BJ (cell line): ENCODE data around the gene LRFN5. TPM values are rescaled to one million over a fixed set of nuclear protein-coding genes. Genes with fewer than 3 reads are reported as not detected.

Experiments
- CTCF ChIA-PET: fragments of 350-600 bp; formaldehyde crosslinking; extraction: SDS; loops from one replicate; lab custom pipeline; 2021; ENCODE audit warnings: antibody characterized with exemption, inconsistent platforms; lab: Yijun Ruan, JAX
- POLR2A ChIA-PET: fragments of 300-600 bp; sonication (Branson Sonifier 250); formaldehyde crosslinking; extraction: SDS; loops from one replicate; lab custom pipeline; 2021; ENCODE audit warnings: antibody characterized with exemption; lab: Charles Lee
- DNase-seq: peaks from one replicate; pipeline ENCODE4 v3.0.0-alpha.2; 2011; ENCODE audit warnings: low read depth
- H3K27me3 ChIP-seq: 2 replicates; pipeline ENCODE4 v1.6.0; 2011; ENCODE audit warnings: low read length; ENCODE audit not compliant: control insufficient read depth, insufficient read depth
- H3K36me3 ChIP-seq: 2 replicates; pipeline ENCODE4 v1.5.1; 2011; ENCODE audit warnings: low read length; ENCODE audit not compliant: control insufficient read depth, insufficient read depth
- H3K4me3 ChIP-seq: 2 replicates; pipeline ENCODE4 v1.5.1; 2011; ENCODE audit warnings: low read depth, mild to moderate bottlenecking, control low read depth, low read length
- polyA plus RNA-seq: library from polyadenylated mRNA; depleted of rRNA; stranded (reverse); fragments of >200 nt; gene quantifications from 2 replicates; pipeline ENCODE4 v1.2.3, GENCODE V29; 2011
- TF ChIP-seq, protein P1 (sequence below): IDR thresholded peaks from 2 replicates; pipeline ENCODE4 v1.5.1; 2011; ENCODE audit warnings: low read depth, mild to moderate bottlenecking, control low read depth, inconsistent platforms, low read length, moderate library complexity; ENCODE audit not compliant: insufficient read depth

Gene LRFN5
- polyA plus RNA-seq, 1 experiment, result 0.05 TPM

DNA sequence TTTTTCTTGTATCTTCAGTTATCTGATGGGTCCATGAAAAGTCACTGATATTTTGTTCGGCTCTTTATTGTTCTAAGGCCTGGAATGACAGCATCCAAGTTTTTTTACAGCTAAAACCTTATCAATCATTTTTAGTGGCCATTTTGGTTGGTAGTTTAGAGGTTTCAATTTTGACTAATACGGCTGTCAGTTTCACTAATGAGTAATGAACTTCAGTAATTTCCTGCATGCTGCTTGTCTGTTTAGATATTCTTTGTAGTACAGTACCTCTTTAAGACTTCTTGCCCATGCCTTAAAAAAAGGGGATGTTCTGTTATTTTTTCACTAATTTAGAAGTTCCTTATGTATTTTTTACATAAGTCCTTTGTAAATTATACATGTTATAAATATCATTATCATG is 176.7 kb downstream of the LRFN5 start:
- CTCF ChIA-PET, result no interaction called here
- DNase-seq, result no peak
- POLR2A ChIA-PET, result no interaction called here
- TF ChIP-seq, protein P1, sequence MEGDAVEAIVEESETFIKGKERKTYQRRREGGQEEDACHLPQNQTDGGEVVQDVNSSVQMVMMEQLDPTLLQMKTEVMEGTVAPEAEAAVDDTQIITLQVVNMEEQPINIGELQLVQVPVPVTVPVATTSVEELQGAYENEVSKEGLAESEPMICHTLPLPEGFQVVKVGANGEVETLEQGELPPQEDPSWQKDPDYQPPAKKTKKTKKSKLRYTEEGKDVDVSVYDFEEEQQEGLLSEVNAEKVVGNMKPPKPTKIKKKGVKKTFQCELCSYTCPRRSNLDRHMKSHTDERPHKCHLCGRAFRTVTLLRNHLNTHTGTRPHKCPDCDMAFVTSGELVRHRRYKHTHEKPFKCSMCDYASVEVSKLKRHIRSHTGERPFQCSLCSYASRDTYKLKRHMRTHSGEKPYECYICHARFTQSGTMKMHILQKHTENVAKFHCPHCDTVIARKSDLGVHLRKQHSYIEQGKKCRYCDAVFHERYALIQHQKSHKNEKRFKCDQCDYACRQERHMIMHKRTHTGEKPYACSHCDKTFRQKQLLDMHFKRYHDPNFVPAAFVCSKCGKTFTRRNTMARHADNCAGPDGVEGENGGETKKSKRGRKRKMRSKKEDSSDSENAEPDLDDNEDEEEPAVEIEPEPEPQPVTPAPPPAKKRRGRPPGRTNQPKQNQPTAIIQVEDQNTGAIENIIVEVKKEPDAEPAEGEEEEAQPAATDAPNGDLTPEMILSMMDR, result no peak
- H3K4me3 ChIP-seq, result no peak overlapping the region
- no peaks in the 10 kb centered on the region for H3K27me3 ChIP-seq
- H3K36me3 ChIP-seq, result no peaks in the 10 kb centered on the region

DNA sequence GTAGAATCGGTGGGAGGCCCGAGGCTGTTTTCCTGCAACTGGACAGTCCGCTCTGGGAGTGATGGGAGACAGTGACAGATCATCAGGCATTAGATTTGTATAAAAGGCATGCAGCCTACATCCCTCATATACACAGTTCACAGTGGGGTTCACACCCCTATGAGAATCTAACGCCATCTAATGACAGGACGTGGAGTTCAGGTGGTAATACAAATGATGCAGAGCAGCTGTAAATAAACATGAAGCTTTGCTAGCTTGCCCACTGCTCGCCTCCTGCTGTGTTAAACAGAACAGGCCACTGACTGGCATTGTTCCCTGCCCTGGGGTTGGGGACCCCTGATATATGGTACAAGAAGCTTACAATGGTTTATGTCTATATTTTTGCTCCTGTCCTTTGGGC is 179.0 kb downstream of the LRFN5 start:
- H3K36me3 ChIP-seq, result no peaks in the 10 kb centered on the region
- TF ChIP-seq, protein P1, result no peak
- no peak for DNase-seq
- no peak overlapping the region for H3K4me3 ChIP-seq
- ChIA-PET POLR2A (no interaction called here), CTCF (no interaction called here)
- H3K27me3 ChIP-seq, result no peaks in the 10 kb centered on the region

DNA sequence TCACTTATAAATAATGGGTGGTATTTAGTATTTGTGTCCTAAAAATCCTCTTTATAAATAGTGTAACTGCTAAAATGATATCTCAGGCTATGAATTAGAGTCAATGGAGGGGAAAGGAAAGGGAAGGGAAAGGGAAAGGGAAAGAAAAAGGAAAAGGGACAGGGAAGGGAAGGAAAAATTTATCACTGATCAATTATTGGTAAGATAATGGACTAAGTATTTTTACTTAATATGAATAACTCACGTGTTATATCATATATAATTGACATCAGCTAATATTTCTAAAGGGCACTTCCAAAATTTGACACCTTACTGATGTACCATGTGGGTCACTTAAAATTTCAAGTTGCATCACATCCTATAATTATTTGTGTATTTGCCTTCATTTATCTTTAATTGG is 193.1 kb downstream of the LRFN5 start:
- Histone ChIP-seq H3K4me3 (no peak overlapping the region), H3K36me3 (no peaks in the 10 kb centered on the region), H3K27me3 (no peaks in the 10 kb centered on the region)
- CTCF ChIA-PET, result no interaction called here
- no peak for DNase-seq
- POLR2A ChIA-PET, result no interaction called here
- TF ChIP-seq, protein P1, result no peak

DNA sequence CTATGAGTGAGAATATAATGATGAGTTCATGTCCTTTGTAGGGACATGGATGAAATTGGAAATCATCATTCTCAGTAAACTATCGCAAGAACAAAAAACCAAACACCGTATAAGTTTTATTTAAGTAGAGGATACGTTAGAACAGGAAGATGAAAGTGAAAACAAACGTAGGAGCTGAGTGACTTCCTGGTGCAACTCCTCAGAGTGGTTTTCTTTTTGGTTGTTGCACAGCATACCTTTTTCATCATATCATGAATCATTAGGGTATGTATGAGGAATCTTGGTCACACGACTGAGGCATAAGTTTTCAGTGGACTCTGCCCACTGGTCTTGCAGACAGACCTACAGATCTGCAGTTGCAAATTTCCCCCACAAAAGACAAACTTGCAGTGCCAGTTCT is 199.0 kb downstream of the LRFN5 start:
- Histone ChIP-seq H3K36me3 (no peaks in the 10 kb centered on the region), H3K27me3 (no peaks in the 10 kb centered on the region), H3K4me3 (no peak overlapping the region)
- ChIA-PET CTCF (no interaction called here), POLR2A (no interaction called here)
- TF ChIP-seq, protein P1, result no peak
- DNase-seq, result no peak

DNA sequence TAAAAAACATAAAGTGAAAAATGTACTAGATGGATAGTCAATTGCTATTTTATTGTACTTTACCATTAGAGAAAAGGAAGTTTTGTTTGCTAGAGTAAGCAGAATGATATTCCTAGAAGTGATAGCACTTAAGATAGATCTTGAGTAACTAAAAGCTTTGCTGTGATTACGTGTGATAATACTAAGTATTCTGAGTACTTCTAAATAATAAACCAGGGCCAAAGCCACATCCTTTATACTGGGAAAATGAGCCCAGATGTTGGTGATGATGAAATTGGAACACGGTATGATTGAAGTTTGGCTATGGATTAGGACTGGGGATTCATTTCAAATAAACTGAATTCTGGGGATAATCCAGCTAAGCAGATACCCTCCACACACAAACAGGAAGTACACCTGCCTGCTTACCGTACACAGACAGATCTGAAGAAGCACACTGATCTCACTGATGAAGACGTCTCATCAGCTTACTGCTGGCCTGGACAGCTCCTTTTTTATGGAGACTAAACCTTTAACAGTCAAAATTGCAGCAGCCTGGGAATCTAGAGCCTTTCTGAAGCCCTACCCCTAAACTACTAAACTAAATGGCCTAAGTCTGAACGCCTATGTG is 199.8 kb downstream of the LRFN5 start:
- no peaks in the 10 kb centered on the region for H3K36me3 ChIP-seq
- ChIA-PET POLR2A (no interaction called here), CTCF (no interaction called here)
- H3K27me3 ChIP-seq, result no peaks in the 10 kb centered on the region
- H3K4me3 ChIP-seq, result no peak overlapping the region
- TF ChIP-seq, protein P1, result no peak
- DNase-seq, result no peak
